GM18870 (cell line): Measurements from ENCODE around the gene RDM1.
"Not testable (repeated sequence)": the region's sequence is repeated elsewhere in the genome, so short reads cannot be mapped to it uniquely, and the experiment has no call there.

ENCODE experiments used
- ATAC-seq: cut with Tn5 transposase; IDR thresholded peaks from one replicate; pipeline ENCODE4 v1.9.1; 2021; ENCODE audit warnings: moderate library complexity; ENCODE audit not compliant: unreplicated experiment

The RDM1 gene, protein sequence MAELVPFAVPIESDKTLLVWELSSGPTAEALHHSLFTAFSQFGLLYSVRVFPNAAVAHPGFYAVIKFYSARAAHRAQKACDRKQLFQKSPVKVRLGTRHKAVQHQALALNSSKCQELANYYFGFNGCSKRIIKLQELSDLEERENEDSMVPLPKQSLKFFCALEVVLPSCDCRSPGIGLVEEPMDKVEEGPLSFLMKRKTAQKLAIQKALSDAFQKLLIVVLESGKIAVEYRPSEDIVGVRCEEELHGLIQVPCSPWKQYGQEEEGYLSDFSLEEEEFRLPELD

DNA sequence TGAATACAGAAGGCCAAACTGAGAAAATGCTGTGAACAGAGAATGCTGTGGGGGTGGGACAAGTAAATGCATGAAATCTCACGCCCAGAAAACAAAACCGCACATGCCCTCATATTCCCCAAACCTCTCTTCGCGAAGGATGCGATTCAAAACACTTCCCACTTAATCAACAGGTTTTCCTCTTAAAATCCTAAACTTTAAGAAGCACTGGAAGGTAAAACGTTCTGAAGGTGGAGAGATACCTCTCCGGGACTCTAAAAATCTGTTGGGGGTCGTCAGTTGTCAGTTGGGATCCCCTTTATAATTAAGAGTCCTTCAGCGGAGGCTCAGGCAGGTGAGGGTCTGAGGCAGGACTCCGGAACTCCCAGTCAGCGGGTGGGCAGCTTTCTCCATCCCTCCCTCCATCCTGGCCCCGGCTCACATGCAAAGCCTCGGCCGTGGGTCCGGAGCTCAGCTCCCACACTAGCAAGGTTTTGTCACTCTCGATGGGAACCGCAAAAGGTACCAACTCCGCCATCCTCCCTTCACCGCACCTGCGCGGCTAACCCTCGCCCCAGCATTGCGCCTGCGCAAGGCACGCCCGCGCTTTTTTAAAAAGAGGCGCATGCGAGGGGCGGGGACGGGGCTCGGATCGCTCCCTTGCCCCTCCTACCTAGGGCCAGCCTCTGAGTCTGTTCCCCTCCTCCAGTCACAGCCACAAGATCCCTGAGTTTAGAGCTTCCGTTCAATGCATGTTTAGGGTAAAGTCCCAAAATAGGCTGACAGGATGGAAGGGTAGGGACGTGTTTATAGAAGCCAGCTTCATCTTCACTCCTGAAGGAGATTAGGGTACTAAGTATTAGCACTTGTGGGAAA, at the start of gene RDM1:
Gene RDM1, minus strand, starts transcription at position 563 of the 855 bp plus-strand sequence. Its CDS starts 46 bp downstream, at position 517.
- ATAC-seq: no peak

DNA sequence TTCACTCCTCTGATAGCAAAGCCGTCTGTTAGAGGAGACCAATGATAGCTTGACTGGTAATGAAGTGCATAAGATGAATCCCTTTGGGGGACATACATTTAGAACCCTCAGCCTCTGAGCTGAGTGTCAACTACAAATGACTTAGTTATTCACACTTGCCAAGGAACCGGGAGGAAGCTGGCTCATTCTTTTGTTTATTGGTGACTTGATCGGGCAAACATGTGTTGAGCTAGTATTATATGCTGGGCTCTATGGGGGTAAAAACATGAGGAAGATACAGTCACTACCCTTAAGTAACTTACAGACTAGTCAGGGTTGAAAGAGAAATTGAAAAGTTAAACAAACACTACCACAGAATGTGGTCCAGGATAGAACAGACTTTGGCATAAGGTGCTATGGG, 47.8 kb upstream of the RDM1 start:
- no peak for ATAC-seq

DNA sequence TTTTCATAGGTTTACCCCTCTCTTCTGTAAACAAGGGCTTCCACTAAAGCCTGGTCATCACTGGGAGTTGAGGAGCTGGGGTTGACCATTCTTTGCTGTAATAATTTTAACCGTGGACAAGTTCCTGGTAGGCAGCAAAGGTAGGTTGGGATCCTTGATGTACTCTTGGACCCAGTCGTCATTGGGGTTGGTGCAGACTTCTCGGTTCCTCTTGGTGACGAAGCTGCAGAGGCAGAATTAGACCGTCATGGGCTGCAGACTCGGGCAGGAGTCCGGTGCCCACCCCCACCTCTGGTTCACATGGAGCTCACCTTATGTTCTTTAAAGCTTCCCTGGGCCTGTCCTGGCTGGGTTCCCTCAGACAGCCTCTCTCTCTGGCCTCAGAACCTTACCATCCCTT, 46.9 kb upstream of the RDM1 start:
- ATAC-seq: no peak

DNA sequence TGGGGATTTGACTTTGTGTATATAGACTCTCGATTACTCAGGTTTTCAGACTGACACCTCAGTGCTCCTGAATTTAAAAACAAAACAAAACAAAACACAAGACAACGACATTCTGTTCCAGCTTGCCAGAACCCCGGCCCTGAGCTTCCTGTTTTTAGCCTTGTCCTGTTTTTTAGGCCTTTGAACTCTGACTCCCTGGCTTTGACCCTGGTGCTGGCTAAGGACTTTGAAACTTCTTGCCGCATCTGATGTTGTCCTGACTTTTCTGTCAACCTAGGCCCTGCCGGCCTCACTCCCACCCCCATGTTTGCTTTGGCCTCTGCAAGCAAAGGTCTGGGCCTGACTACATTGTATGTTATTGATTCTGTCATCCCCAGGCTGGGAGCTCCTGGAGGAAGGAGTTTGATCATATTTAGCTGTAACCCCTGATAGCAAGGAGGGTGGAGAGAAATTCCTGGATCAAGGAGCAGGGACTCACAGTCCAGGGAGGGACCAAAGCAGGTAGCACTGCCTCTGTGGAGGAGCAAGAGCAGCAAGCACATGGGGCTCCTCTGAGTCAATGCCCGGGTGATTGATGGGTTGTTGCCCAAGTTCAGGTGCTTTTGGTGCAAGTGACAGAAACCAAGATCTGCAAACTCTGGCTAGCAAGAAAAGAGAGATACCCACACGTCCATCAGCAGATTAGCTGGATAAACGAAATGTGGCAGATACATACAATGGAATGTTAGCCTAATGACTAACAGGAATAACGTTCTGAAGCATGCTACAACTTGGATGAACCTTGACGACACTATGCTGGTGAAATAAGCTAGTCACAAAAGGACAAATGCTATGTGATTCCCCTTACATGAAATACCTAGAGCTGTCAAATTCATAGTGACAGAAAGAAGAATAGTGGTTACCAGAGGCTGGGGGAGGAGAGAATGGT, 43.0 kb upstream of the RDM1 start:
- no peak for ATAC-seq

DNA sequence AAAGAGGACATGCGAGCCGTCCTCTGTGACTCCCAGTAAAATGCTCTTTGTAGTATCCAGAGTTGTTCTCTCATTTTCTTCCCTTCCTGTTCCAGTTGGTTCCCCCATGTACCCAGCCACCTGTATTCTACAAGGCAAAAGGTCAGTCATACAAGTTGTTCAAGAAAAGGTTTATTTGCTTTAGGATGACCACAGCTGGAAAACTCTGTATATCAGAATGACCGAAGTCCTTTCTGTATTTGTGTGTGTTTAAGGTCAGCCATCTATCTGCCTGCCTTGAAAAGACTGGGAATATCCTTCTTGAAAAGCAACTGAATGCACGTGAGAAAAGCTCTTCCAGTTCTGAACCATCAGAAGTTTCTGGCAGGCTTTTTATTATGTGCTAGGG, 42.4 kb upstream of the RDM1 start:
- ATAC-seq: no peak

DNA sequence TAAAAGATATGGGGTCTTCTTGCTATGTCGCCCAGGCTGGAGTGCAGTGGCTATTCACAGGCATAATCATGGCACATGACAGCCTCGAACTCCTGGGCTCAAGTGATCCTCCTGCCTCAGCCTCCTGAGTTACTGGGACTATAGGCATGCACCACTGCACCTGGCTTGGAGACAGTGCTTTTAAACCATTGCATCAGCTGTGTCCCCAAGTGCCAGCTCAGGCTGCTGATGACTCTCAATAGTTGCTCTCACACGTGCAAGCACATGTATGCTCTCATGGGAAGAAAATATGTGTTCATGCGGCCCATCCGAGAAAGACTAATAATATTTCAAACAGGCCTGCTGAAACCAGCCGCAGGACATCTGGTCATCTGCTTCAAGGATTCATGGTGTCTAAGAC, 42.0 kb upstream of the RDM1 start:
- no peak for ATAC-seq

DNA sequence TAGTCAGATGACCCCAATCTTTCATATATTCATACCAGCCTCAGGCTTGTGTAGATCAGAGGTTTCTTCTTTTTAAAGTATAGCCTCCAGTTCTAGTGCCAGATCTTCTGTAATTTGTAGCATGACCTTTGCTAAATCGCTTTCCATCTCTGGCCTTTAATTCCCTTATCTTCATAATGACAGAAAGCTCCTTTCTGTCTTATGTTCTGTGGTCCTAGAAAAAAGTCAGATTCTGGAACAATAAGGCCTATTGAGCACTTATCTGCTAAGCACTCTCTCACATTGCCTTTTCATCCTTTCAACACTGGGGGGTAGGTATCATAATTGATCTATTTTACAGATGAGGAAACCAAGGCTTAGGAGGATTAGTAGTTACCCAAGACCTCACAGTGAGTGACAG, 41.5 kb upstream of the RDM1 start:
- ATAC-seq: no peak

DNA sequence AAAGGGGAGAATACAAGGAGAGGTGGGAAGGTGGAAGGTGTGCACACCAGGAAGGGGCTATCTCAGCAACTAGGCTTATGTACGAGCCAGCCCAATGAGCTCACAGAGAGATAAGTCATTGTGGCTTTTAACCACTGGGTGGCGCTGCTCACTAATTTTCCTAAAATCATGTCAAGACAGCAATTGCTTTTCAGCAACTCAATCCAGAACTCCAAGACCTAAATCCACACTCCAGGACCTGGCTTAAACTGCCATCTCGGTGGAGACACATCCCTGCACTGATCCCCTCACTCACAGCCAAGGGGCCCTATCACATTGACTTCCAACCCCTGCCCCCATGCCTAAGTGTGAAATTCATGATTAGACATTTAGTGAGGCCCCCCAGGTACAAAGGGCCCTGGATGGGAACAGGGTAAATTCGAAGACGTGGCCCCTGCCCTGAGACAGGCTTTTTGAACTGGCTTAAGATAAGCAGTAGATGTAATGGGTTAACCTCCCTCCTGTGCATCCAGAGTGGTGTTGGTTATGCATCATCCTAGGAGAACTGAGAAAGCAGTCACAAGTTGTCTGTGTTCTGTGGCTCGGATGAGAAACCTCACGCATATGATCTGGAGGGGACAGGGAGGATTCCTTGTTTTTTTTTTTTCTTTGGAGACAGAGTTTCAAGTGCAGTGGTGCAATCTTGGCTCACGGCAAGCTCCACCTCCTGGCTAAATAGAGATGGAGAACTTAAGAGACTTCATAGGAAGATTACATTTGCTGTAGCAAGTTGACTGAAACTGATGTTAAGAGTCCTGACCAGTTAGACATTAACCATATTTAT, 39.2 kb upstream of the RDM1 start:
- no peak for ATAC-seq

DNA sequence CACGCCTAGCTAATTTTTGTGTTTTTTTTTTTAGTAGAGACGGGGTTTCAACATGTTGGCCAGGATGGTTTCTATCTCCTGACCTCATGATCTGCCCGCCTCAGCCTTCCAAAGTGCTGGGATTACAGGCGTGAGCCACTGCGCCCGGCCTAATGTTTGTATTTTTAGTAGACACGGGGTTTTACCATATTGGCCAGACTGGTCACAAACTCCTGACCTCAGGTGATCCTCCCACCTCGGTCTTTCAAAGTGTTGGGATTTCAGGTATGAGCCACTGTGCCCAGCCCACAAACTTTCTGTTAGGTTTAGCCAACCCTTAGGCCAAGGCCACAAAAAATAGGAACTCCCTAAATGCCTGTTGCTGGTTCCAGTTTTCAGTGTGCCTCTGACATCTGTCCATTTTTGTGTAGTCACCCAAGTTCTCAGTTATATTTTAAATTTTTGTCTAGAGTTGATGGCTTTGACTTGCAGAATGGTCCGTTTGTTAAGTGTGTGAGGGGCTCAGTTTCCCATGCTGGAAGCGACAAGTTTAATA, 38.0 kb upstream of the RDM1 start:
- no peak for ATAC-seq

DNA sequence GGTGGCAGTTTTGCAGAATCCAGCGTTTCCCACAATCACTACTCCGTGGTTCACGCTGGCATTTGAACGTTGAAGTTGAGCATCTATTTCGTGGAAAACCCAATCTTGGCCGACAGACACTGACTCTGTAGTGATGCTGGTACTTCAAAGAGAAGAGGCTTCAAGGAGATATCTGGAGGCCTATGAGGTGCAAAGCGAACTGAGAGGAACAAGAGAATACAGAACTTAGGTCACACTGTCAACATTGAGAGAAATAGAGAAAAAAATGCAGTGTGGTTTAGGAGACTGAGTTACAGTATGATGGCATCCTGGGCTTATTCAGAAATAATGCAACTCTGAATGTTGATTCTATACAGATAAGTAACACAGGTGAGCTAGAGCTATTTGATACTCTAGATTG, 34.7 kb upstream of the RDM1 start:
- no peak for ATAC-seq

DNA sequence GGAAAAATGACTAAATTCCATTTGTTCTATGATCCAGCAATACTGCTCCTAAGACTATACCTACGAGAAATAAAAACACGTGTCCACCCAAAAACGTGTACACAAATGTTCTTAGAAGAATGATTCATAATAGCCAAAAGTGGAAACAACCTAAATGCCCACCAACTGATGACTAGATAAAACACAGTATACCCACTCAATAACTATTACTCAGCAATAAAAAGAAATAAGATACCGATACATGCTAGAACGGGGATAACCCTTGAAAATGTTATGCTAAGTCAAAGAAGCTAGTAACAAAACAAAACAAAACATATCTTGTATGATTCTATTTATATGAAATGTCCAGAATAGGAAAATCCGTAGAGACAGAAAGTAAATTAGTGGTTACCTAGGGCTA, 33.1 kb upstream of the RDM1 start:
- no peak for ATAC-seq

DNA sequence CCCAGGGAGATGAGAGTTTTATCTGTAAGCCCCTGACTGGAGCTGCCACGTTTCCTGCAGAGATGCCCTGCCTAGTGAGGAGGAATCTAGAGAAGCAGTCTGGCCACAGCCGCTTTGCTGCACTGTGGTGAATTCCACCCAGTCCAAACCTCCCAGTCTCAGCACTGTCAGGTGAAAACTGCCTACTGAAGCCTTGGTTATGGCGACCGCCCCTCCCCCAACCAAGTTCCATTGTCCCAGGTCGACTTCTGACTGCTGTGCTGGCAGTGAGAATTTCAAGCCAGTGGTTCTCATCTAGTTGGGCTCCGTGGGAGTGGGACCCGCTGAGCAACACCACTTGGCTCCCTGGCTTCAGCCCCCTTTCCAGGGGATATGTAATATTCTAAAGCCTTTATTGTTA, 23.1 kb upstream of the RDM1 start:
- no peak for ATAC-seq

DNA sequence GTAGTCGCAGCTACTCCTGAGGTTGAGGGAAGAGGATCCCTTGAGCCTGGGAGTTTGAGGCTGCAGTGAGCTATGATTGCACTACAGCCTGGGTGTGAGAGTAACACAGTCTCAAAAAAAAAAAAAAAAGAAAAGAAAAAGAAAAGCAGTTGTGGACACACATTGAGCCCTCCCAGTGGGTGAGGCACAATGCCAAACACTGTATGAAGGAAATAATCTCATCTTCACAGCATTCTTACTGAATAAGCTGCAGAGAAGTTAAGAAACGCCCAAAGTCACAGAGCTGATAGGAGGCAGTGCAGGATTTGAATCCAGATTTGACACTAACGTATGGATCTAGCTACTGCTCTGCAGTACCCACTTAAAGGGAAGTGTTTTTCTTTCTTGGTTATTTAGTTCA, 18.8 kb upstream of the RDM1 start:
- ATAC-seq: no peak

DNA sequence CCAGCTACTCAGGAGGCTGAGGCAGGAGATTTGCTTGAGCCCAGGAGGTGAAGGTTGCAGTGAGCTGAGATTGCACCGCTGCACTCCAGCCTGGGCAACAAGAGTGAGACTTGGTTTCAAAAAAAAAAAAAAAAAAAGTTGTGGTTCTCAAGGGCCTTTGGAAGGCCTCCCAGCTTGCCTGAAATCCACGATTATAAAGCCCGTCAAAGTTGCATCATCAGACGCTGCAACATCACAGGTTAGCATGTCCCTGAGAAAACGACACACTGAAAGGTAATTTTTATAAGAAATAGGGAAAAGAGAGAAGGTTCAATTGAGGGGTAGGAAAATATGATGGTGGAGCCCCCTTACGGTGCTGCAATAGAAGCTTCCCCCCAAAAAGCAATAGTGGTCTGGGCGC, 17.5 kb upstream of the RDM1 start:
- ATAC-seq: no peak

DNA sequence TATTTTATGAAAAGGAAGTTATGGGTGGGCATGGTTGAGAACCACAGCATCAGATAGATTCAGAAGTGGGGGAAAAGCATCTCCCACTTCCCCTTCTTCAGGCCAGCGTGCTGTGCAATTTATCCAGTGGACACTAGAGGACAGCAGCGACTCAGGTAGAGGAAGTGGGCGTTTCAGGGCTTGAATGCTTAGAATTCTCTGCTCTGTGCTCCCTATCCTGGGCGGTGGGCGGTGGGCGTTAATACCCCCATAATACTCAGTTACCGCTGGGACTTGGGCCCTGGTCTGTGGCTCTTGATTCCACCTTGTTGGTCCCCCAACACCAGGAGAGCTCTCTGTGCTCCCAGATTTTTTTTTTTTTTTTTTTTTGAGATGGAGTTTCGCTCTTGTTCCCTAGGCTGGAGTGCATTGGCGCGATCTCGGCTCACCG, 16.6 kb upstream of the RDM1 start:
- ATAC-seq: no peak

DNA sequence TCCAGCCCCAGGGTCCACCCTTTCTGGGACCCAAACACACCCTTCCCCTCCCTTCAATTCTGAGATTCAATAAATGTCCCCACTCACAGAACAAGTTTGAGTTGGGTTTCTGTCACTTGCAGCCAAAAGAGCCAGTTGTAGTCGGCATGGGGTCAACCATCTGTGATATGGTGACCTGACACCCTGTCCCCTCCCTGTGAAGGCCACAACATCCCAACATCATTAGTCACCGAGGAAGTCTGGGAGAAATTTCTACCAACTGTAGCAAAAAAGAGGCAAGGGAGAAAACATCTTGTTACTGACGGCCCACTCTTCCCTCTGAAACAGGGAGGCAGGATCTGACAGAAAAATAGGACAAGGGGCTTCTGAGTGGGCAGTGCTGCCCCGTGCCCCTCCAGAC, 13.6 kb upstream of the RDM1 start:
- no peak for ATAC-seq

DNA sequence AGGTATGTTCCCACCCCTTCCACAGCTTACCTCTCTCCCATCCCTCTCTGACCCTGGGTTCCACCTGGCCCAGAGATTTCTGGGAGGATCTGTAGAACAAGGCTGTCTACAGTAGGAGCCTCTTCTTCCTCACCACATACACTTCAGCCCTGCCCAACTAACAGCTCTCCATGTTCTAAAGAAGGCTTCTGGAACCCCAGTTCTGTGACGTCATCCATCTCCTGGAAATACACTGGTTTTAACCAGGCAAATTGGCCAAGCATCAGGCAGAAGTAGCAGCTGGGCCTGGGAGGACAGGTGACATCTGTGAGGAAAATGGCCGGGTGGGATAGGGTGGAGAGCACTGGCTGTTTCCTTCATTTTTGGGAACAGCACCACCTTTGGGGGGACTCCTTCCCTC, 13.0 kb upstream of the RDM1 start, which contains the start of gene LYZL6:
Gene LYZL6, minus strand, starts transcription at position 177 of the 400 bp plus-strand sequence. CDS start 4,357 bp downstream, outside the sequence.
- ATAC-seq: no peak

DNA sequence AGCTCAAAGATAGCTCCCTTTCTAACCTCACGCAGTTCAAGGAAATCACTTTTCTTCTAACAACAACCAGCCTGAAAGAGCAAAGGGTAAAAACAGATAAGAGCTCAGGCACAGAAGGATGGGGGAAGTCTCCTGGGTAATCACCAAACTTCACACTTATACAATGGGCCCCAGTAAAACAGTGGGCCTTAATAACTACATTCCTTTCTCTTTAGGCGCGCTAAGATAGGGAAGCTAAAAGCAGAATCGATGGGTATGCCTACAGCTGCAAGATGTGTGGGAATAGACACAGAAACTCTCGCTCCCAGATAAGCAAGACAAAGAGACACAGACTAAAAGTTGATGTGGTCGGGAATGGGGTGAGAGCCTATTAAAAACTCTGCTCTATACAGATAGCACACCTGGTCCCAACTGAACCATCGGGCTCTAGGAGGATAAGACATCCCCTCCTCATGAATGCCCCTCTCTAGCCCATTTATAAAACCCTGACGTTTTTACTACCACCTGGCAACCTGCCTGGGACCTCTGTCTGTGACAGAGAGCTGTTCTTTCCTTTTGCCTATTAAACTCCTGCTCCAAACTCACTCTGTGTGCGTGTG, 12.1 kb upstream of the RDM1 start:
- ATAC-seq: no peak

DNA sequence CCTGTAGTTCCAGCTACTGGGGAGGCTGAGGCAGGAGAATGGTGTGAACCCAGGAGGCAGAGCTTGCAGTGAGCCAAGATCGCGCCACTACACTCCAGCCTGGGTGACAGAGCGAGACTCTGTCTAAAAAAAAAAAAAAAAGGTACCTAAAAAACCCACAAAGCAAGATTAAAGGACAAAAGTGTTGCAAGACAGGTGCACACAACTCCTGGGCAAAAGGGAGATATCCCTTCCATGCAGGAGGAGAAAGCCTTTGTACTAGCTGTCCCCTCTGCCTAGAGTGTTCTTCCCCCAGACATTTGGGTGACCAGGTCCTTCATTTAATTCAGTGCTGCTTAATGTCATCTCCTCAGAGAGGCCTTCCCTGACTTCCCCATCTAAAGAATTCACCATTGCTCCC, 7.9 kb upstream of the RDM1 start:
- not testable (repeated sequence) for ATAC-seq

DNA sequence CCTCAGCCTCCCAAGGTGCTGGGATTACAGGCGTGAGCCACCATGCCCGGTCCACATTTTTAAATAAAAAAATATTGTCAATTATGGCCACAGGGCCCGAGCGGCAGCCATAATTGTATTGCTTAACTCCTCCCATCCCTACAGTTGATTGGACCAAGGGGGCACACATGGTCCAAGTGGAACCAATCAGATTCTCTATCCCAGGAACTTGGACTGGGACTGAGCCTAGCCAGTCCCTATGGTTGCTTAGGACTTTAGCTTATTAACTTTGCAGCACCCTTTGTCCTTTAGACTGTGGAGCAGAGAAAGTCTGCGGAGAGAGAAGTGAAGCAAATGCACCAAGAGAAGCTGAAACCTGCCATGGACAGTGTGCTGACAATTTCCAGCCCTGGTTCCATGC, 5.5 kb upstream of the RDM1 start:
- ATAC-seq: no peak
